ENCODE measurements around the gene CDKL4.
"Not testable (repeated sequence)": the region's sequence is repeated elsewhere in the genome, so short reads cannot be mapped to it uniquely, and the experiment has no call there.

The CDKL4 gene

DNA sequence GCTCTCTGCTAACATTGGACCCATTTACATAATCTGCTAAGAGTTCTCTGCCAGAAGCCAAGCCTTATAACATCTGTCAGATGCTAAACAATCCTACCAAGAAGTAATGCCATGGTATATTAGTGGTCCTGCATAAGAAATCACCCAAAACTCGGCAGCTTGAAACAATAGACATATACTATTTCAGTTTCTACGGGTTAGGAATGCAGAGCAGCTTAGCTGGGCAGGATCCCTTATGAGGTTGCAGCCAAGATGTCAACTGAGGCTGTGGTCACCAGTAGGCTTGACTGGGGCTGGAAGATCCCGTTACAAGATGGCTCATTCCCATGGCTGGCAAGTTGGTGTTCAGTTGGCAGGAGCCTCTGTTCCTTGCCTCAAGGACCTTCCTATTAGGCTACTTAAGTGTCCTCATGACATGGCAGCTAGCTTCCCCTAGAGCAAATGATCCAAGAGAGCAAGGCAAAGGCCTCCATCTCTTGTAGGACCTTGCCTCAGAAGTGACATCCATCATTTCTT lies 97.8 kb downstream of the CDKL4 start:
- in situ Hi-C loops (cut with MboI; ENCODE audit: low sequenced_read_pairs) = no loop called here

DNA sequence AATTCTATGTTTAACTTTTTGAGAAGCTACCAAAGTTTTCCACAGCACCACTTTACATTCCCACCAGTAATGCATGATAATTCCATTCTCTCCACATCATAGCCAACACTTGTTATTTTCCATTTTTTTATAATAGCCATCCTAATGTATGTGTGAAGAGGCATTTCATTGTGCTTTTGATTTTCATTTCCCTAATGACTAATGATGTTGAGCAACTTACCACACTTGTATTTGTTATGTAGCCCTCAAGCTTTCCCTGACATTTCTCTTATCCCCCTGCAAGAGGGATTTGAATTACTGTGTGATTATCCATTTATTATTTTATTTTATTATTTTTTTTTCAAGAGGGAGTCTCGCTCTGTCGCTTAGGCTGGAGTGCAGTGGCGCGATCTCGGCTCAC lies 99.4 kb downstream of the CDKL4 start:
- in situ Hi-C loops (cut with MboI; ENCODE audit: low sequenced_read_pairs) = no loop called here

DNA sequence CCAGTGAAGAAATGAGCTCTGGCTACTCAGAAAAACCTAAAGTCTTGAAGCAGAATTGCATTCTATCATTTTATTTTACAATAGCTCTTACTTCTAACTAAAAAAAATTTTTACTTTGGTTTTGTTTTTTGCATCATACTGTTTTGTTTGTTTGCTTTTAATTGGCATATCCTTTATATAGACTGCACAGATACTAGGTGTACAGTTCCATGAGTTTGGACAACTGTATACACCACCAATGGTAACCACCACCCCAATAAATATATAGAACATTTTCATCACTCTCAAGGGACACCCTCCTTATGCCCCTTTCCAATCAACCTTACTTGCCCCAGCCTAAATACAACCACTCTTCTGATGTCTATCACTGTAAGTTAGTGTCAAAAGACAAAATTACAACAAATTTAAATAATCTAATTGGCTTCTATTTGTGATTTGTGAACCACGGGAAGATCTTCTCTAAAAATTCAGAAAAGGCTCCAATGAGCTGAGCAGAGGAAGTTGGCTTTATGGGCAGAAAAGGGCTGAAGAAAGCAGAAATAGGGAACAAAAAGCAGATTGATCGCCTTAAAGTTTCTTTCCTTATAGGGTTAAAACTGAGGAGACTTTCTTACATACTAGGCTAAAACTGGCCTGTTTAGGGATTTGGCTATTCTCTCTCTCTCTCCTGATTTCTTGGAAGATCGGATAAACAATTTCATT lies 100.7 kb downstream of the CDKL4 start:
- in situ Hi-C loops (cut with MboI; ENCODE audit: low sequenced_read_pairs) = no loop called here

DNA sequence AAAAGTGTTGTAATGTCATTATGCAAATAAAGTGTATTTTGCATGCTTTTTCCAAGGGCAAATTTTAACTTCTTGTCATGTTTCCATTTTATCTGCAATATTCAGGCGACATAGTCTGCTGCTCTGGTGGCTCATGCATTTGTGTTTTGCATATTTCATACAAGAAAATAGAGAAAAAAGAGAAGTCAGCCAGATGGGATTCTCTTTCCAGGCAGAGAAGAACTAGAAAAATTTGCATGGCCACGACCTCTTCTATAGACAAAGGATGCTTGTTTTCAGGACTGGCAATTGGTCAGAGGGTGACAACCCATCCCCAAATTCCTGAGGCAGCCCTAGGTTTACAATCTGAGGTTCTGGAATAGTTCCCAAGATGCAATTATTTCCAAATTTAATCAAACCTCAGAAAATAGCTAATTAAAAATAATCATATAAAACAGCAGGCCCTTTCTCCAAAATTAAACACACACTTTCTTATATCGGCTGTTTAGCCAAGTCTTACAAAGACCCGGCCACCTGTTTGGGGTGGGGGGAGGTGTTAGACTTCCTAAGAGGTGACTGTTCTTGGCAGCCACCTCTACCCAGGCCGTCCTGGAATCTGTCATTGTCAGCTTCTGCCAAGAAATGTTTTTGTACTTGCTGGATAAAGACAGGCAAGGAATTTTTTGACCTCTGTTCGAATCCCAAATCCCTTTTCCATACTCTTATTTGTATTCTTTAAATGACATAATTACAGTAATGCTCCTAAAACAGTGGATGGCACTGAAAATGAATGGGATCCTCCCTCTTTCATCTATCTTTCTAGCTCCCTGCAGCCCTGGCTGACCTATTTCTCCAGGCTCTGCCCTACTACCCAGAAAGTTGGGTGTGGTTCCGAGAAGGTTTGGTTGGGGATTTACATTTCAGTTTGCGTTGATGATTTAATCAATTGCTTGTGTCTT lies 102.2 kb downstream of the CDKL4 start:
- in situ Hi-C loops (cut with MboI; ENCODE audit: low sequenced_read_pairs) = no loop called here

DNA sequence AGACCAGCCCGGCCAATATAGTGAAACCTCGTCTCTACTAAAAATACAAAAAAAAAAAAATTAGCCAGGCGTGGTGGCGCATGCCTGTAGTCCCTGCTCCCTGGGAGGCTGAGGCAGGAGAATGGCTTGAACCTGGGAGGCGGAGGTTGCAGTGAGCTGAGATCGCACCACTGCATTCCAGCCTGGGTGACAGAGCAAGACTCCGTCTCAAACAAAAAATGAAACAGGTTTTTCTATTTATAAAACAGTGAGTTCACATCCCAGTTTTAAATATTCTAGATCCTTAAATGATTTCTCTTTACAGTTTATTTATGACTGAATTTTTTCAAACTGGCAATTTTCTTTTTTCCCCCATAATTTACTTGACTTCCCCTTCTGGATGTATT lies 102.8 kb downstream of the CDKL4 start:
- in situ Hi-C loops (cut with MboI; ENCODE audit: low sequenced_read_pairs) = not testable (repeated sequence)

DNA sequence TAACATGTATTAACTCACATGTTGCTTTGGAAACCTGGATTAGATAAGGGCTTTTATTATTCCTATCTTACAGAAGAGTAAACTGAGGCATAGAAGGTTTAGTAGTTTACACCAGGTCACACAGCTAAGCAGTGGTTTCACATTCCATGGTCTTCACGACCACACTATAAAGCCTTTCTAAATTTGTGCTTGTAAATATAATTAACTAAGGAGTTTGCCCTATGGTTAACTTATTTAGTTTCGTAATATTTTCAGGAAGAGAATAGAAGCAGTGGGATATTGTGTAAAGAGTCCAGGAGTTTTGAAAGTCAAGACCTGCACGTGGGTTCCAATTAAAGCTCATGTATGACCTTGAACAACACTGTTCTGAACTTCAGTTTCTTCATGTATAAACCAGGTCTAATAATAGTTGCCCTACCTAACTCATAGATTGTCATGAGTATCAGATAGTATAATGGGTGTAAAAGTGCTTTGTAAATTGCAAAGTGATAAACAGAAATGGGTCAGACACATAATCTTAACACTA lies 103.4 kb downstream of the CDKL4 start:
- in situ Hi-C loops (cut with MboI; ENCODE audit: low sequenced_read_pairs) = no loop called here

DNA sequence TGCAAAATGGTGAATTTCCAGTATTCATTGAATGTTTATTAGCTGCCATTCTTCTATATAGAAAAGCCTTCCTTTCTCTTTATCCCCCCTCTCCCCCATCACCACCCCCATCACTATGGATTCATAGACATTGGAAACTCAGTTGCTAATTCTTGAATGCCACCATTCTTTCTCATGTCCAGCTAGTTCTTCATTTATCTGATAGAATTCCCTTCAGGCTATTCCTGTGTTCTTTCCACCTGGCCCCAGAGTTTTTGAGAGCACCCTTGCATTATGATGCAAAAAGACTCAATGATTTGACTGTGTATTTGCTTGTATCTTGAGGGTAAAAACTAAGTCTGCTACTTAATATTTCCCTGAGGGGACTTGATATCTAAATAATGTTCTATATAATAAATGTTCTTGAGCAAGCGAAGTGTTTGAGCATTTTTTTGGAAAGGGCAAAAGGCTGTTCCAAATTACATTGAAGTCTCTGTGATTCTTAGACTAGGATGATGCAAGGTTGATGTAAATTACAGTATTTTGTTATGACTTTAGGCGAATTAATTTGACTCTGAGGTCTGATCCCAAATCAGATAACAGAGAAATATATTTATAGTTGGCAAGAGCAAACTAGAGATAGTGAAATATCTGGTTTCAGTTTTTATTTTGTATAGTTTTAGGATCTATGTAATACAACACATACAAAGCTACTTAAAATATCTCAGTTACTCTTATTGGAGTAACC lies 104.1 kb downstream of the CDKL4 start:
- in situ Hi-C loops (cut with MboI; ENCODE audit: low sequenced_read_pairs) = no loop called here

DNA sequence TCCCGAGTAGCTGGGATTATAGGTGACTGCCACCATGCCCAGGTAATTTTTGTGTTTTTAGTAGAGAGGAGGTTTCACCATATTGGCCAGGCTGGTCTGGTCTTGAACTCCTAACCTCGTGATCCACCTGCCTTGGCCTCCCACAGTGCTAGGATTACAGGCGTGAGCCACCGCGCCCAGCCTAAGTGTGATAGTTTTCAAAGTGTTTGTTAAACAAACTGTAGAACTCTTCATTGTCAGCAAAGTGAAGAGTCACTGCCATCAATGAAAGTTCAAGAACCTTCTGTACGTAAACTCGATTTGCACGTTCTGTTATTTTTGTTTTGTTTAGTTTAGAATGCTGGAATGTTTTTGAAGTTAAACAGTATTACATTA lies 104.9 kb downstream of the CDKL4 start:
- in situ Hi-C loops (cut with MboI; ENCODE audit: low sequenced_read_pairs) = no loop called here

DNA sequence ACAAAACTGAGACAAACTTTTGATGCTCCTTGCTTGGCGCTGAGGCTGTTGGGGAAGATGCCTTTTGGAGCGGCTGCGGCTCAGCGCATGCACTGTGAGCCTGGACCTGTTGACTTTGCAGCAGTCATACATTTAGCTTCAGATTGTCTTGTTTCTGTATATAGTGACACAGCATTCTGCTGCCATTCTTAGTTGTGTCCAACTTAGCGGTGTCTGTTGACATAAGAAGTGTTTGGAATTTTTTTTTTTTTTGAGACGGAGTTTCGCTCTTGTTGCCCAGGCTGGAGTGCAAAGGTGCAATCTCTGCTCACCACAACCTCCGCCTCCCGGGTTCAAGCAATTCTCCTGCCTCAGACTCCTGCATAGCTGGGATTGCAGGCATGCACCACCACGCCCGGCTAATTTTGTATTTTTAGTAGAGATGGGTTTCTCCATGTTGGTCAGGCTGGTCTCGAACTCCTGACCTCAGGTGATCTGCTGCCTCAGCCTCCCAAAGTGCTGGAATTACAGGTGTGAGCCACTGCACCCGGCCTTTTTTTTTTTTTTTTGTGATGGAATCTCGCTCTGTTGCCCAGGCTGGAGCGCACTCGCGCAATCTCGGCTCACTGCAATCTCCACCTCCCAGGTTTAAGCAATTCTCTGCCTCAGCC lies 105.5 kb downstream of the CDKL4 start:
- in situ Hi-C loops (cut with MboI; ENCODE audit: low sequenced_read_pairs) = not testable (repeated sequence)

DNA sequence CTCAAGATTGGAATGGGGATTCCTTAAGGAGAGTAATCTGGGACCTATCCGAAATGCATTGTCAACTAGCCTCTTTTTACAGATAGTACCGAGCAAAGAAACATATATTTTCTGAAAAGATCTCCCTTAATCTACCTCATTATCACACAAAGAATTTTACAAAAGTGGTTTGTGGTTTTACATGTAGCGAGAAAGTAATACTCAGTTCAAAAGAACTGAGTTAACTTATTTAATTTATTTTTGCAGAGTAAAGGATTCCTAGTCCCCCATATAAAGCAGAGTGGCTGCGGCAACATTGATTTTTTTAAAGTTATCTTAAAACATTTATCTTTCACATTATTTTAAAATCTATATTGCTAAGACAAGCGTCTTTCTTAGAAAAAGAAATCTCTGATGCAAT lies 107.0 kb downstream of the CDKL4 start:
- in situ Hi-C loops (cut with MboI; ENCODE audit: low sequenced_read_pairs) = no loop called here

DNA sequence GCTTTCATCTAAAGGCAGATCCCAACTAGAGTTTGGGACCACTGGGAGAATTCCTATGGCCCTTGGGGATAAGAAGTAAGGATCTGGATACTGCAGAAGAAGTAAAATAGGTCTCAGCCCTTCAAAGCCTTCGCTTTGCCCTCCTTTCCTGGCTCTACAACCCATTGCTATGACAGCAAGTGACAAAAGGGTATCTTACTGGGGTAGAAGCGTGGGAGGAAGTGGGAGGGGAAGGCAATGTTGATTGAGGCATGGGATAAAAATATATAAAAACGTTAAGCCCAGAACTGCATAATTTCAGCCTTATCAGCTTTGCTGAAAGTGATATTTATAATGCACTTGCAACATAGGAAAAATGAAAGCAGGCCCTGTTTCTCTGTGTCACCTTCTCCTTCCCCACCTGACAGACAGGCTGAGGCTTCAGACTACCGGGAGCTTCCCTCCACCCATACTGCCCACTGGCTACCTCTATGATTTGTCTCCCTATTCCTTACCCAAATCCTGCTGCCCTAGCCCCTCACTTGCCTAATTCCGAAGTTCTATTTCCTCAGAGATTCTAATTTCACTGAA lies 108.0 kb downstream of the CDKL4 start:
- in situ Hi-C loops (cut with MboI; ENCODE audit: low sequenced_read_pairs) = no loop called here

DNA sequence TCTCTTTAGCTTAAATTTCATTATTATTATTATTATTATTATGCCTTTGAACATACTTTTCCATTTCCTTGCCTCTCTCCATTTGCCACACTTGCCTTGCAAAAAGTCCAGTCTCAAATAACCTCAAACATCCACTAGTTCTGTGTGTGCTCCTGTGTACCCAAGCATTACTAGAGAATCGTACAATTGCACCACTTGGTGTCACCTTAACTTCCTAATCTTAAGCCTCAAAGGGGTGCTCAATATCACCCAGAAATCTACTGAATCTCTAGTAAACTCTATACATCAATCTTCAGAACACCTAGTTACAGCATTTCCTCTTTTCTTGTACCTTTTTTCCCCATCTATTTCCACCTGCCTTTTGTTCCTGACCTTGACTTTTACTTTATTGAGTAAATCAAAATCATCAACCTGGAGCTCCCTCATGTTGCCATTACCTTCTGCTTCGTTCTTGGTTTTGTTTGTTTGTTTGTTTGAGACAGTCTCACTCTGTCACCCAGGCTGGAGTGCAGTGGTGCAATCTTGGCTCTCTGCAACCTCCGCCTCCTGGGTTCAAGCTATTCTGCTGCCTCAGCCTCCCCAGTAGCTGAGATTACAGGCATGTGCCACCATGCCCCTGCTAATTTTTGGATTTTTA lies 110.4 kb downstream of the CDKL4 start:
- in situ Hi-C loops (cut with MboI; ENCODE audit: low sequenced_read_pairs) = no loop called here

DNA sequence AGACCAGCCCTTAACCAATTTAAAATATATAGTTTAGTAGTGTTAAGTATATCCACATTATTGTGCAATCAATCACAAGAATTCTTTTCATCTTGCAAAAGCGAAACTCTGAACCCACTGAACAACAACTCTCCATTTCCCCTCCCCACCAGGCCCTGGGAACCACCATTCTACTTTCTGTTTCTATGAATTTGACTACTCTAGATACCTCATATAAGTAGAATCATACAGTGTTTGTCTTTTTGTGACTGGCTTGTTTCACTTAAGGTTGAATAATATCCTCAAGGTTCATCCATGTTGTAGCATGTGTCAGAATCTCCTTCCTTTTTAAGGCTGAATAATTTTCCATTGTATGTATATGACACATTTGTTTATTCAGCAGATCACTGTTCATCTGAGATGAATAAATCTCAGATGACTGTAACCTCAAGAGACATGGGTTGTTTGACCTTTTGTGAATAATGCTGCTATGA lies 114.8 kb downstream of the CDKL4 start:
- in situ Hi-C loops (cut with MboI; ENCODE audit: low sequenced_read_pairs) = no loop called here

DNA sequence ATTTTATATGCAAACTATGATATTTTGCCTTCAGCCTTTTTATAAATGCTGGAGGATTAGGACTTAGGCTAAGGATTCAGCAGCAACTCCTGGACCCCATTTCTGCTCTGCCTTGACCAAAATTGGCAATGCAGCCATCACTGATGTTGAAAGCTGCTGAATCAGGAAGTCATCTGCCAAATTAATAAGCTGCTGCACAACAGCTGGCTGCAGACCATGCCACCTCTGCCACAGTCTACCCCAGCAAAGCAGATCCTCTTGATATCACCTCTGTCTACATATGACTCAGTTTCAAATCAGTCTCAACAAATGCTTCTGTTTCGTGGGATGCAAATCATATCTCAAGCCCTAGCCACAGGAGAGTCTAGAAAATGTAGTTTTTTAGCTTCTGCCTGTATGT lies 115.8 kb downstream of the CDKL4 start:
- in situ Hi-C loops (cut with MboI; ENCODE audit: low sequenced_read_pairs) = no loop called here

Data from HL-60/S4 treated with phorbol 12-myristate 13-acetate at 8.2 ng/mL for 4 days and 3 days (cell line).